DMS 273 treated with DMSO at 0.1 percent for 48 hours (cell line): Measurements from ENCODE around the gene DOCK4.
A peak's percentile ranks its signal among the peaks of the same experiment; 100 is the strongest.
"Not testable (repeated sequence)": the region's sequence is repeated elsewhere in the genome, so short reads cannot be mapped to it uniquely, and the experiment has no call there.

Experiments used
- DNase-seq: peaks from one replicate; lab custom pipeline; 2025; lab: John Stamatoyannopoulos, UW

Gene DOCK4

GRCh38 chr7:111954474-111955381 lies 251.5 kb downstream of the DOCK4 start:
- DNase-seq: no peak

- DNase-seq: no peak
These were observed 252.1 kb downstream of the DOCK4 start for GRCh38 chr7:111954056-111954455.

GRCh38 chr7:111953611-111954010 lies 252.6 kb downstream of the DOCK4 start:
- DNase-seq: peak; percentile 34

- DNase-seq: no peak
These were observed 253.4 kb downstream of the DOCK4 start for GRCh38 chr7:111952783-111953182.

- no peak for DNase-seq
These were observed 255.1 kb downstream of the DOCK4 start for GRCh38 chr7:111951052-111951451.

GRCh38 chr7:111942450-111943081 lies 263.6 kb downstream of the DOCK4 start:
- no peak for DNase-seq

- no peak for DNase-seq
These were observed 269.0 kb downstream of the DOCK4 start for GRCh38 chr7:111937163-111937562.

- DNase-seq: no peak
These were observed 272.6 kb downstream of the DOCK4 start for GRCh38 chr7:111933609-111934008.

GRCh38 chr7:111931958-111932357 lies 274.2 kb downstream of the DOCK4 start:
- no peak for DNase-seq

- DNase-seq: no peak
These were observed 275.1 kb downstream of the DOCK4 start for GRCh38 chr7:111931016-111931517.

- no peak for DNase-seq
These were observed 276.9 kb downstream of the DOCK4 start for GRCh38 chr7:111929264-111929663.

- DNase-seq: no peak
These were observed 278.7 kb downstream of the DOCK4 start for GRCh38 chr7:111927353-111928019.

GRCh38 chr7:111920329-111920728 lies 285.9 kb downstream of the DOCK4 start:
- no peak for DNase-seq

GRCh38 chr7:111919631-111920179 lies 286.5 kb downstream of the DOCK4 start:
- DNase-seq: no peak

- no peak for DNase-seq
These were observed 287.0 kb downstream of the DOCK4 start for GRCh38 chr7:111919164-111919563.

GRCh38 chr7:111918461-111918860 lies 287.7 kb downstream of the DOCK4 start:
- no peak for DNase-seq

- not testable (repeated sequence) for DNase-seq
These were observed 288.8 kb downstream of the DOCK4 start for GRCh38 chr7:111917404-111917803.

- DNase-seq: no peak
These were observed 291.9 kb downstream of the DOCK4 start for GRCh38 chr7:111914291-111914690.

- no peak for DNase-seq
These were observed 294.8 kb downstream of the DOCK4 start for GRCh38 chr7:111911166-111911961.

- no peak for DNase-seq
These were observed 295.5 kb downstream of the DOCK4 start for GRCh38 chr7:111910656-111911055.

GRCh38 chr7:111908673-111909072 lies 297.5 kb downstream of the DOCK4 start:
- not testable (repeated sequence) for DNase-seq
